ENCODE data around the gene PATE4.
"Not testable (repeated sequence)": the region's sequence is repeated elsewhere in the genome, so short reads cannot be mapped to it uniquely, and the experiment has no call there.

PATE4 gene

GRCh38 chr11:125833016-125833415, at the start of gene PATE4:
Gene PATE4 (plus strand): TSS chr11:125833316. CDS start chr11:125833360, 44 bp downstream.
- DNase-seq = no peak

GRCh38 chr11:125784678-125785077, 48.4 kb upstream of the PATE4 start:
- DNase-seq = no peak

- DNase-seq = peak in 1 of 2 experiments; percentile 12
Measured at GRCh38 chr11:125787827-125788226, 45.3 kb upstream of the PATE4 start, which contains the start of gene PATE3. Gene PATE3 (plus strand): TSS chr11:125788127. CDS start chr11:125788152, 25 bp downstream.

GRCh38 chr11:125790825-125791224, 42.3 kb upstream of the PATE4 start:
- no peak for DNase-seq

- no peak for DNase-seq
Measured at GRCh38 chr11:125797641-125798040, 35.5 kb upstream of the PATE4 start.

- no peak for DNase-seq
Measured at GRCh38 chr11:125799808-125800207, 33.3 kb upstream of the PATE4 start.

GRCh38 chr11:125802387-125802786, 30.7 kb upstream of the PATE4 start:
- no peak for DNase-seq

GRCh38 chr11:125807909-125808308, 25.2 kb upstream of the PATE4 start:
- no peak for DNase-seq

- no peak for DNase-seq
Measured at GRCh38 chr11:125835748-125836147, 2.6 kb downstream of the PATE4 start.

GRCh38 chr11:125842321-125842948, 9.3 kb downstream of the PATE4 start:
- DNase-seq = peak in 1 of 2 experiments; percentile 2

GRCh38 chr11:125846188-125846587, 13.1 kb downstream of the PATE4 start:
- DNase-seq = no peak

GRCh38 chr11:125857670-125858069, 24.6 kb downstream of the PATE4 start:
- DNase-seq = not testable (repeated sequence)

GRCh38 chr11:125862786-125863185, 29.7 kb downstream of the PATE4 start:
- DNase-seq = not testable (repeated sequence)

GRCh38 chr11:125865354-125865753, 32.2 kb downstream of the PATE4 start:
- not testable (repeated sequence) for DNase-seq

GRCh38 chr11:125869521-125869920, 36.4 kb downstream of the PATE4 start:
- no peak for DNase-seq

- peak; percentile 18 to 30 for DNase-seq
Measured at GRCh38 chr11:125871391-125872137, 38.4 kb downstream of the PATE4 start.

- DNase-seq = no peak
Measured at GRCh38 chr11:125872138-125872491, 39.0 kb downstream of the PATE4 start.

GRCh38 chr11:125873881-125874555, 40.9 kb downstream of the PATE4 start:
- DNase-seq = no peak

GRCh38 chr11:125874556-125875124, 41.5 kb downstream of the PATE4 start:
- peak; percentile 48 to 69 for DNase-seq

GRCh38 chr11:125881291-125881690, 48.2 kb downstream of the PATE4 start:
- DNase-seq = no peak

GRCh38 chr11:125883375-125883774, 50.3 kb downstream of the PATE4 start:
- DNase-seq = no peak

GRCh38 chr11:125886997-125887372, 53.9 kb downstream of the PATE4 start:
- peak; percentile 36 to 43 for DNase-seq

Data from AML-193 (cell line).